Measurements from ENCODE around the gene GRM4. TPM values are rescaled to one million over a fixed set of nuclear protein-coding genes. Genes with fewer than 3 reads are reported as not detected.

GRM4 gene
- total RNA-seq, 1 experiment from 2014 or later, result 5.6 TPM

- Histone ChIP-seq H3K27me3 (ENCODE audit: insufficient read depth, low read length) (no peaks in the 10 kb centered on the region), H3K23ac (ENCODE audit: insufficient read length, low read depth, low read length) (no peak overlapping the region), H3K56ac (ENCODE audit: insufficient read length, low read depth, low read length) (no peak overlapping the region), H3K4me2 (ENCODE audit: insufficient read depth, insufficient read length, low read length) (no peak overlapping the region), H3K4ac (ENCODE audit: low read depth, low read length) (no peak overlapping the region), H4K5ac (ENCODE audit: insufficient read length, low read depth, low read length) (no peak overlapping the region), H2BK12ac (ENCODE audit: insufficient read length, low read depth, low read length) (no peak overlapping the region), H2AK5ac (ENCODE audit: insufficient read length, low read length) (no peak overlapping the region), H3K14ac (ENCODE audit: insufficient read depth, low read length) (no peak overlapping the region), H4K8ac (replicated peaks; ENCODE audit: insufficient read length, low read depth, low read length) (no peak overlapping the region), H3K9me3 (ENCODE audit: control insufficient read depth, low read depth, low read length) (no peaks in the 10 kb centered on the region), H3K9ac (ENCODE audit: extremely low read depth, insufficient read length, low read length) (no peak overlapping the region), H3K18ac (ENCODE audit: insufficient read length, low read depth, low read length) (no peak overlapping the region), H3K79me2 (ENCODE audit: insufficient read depth, low read length) (no peaks in the 10 kb centered on the region), H2AFZ (ENCODE audit: low read length) (no peak overlapping the region), H3K27ac (ENCODE audit: insufficient read length, low read depth, low read length) (no peak overlapping the region), H3K79me1 (ENCODE audit: insufficient read depth, low read depth, low read length, poor library complexity, severe bottlenecking) (no peaks in the 10 kb centered on the region), H3T11ph (ENCODE audit: low read length) (no peak overlapping the region), H3K23me2 (ENCODE audit: insufficient read length, low read depth, low read length, poor library complexity, severe bottlenecking) (no peaks in the 10 kb centered on the region), H2BK15ac (ENCODE audit: low read depth, low read length) (no peak overlapping the region; the same call in 1 of the 2 replicates), H3K4me1 (ENCODE audit: insufficient read depth, low read length) (peaks cover 3% of the 10 kb centered on the region; the same call in 1 of the 2 replicates), H4K20me1 (ENCODE audit: control insufficient read depth, insufficient read depth, insufficient read length) (peaks cover 2% of the 10 kb centered on the region), H2BK20ac (ENCODE audit: low read depth, low read length, poor library complexity, severe bottlenecking) (no peak overlapping the region), H2BK5ac (ENCODE audit: insufficient read length, low read length) (no peak overlapping the region), H4K91ac (ENCODE audit: insufficient read length, low read depth, low read length) (no peak overlapping the region), H2BK120ac (ENCODE audit: low read depth, low read length, poor library complexity, severe bottlenecking) (no peak overlapping the region)
- no peak for TF ChIP-seq CTCF (conservative IDR thresholded peaks at IDR 0.05)
- Mint-ChIP-seq H3K27ac (no peak overlapping the region), H3K4me3 (peak overlapping the region in 1 of 2 experiments; percentile 18; a peak in 1 of 5 replicates), H3K4me1 (peaks cover 42 to 56% of the 10 kb centered on the region in 2 experiments), H3K9me3 (no peaks in the 10 kb centered on the region), H3K36me3 (ENCODE audit: insufficient read depth in 1 of 3, low read depth in 3 of 3) (no peaks in the 10 kb centered on the region; a peak in 1 of 7 replicates), H3K27me3 (ENCODE audit: low read depth) (peaks cover 17% of the 10 kb centered on the region)
- DNase-seq, result no peak
- WGBS (ENCODE audit: extremely low coverage, insufficient read length, low lambda C conversion rate), result no CpG with 5 or more reads among the region's 5 CpGs
Measured at GRCh38 chr6:34050691-34051090, 95.2 kb downstream of the GRM4 start.

Measured in H9 (cell line).